Gastrocnemius medialis (tissue), 4 donors: ENCODE data around the gene NHERF2.

Source experiments
- CTCF ChIP-seq, 5 experiments: fragments of 450-650 bp in 3 of 5; fragments of 200-600 bp in 2 of 5; sonication (generic) in 2 of 5; IDR thresholded peaks in 4 of 5; conservative IDR thresholded peaks in 1 of 5; 1 replicate in 4 of 5; 2 replicates in 1 of 5; pipeline ENCODE4 v1.5.1; 2016 to 2019; ENCODE audit warnings: antibody characterized with exemption in 5 of 5, mild to moderate bottlenecking in 3 of 5, moderate library complexity in 3 of 5
- POLR2A ChIP-seq, 2 donors: fragments of 450-650 bp; IDR thresholded peaks; one replicate each; pipeline ENCODE4 v1.6.1; 2017; ENCODE audit warnings: antibody characterized with exemption in 2 of 2, mild to moderate bottlenecking in 2 of 2, moderate library complexity in 2 of 2

GRCh38 chr16:2003827-2004641 lies 22.7 kb upstream of the NHERF2 start:
- TF ChIP-seq CTCF (IDR thresholded peaks at IDR 0.05 in 4 of 5, conservative IDR thresholded peaks at IDR 0.05 in 1 of 5) (peak; percentile 94 to 98 (median 96)), POLR2A (IDR thresholded peaks at IDR 0.05) (no peak)
